Mesothelial cell of epicardium (in vitro differentiated cells): Measurements from ENCODE around the gene NR6A1. TPM values are rescaled to one million over a fixed set of nuclear protein-coding genes. Genes with fewer than 3 reads are reported as not detected.

Source experiments
- DNase-seq, 2 experiments: peaks; one replicate each; pipeline ENCODE4 v3.0.0; 2021; ENCODE audit warnings: low spot score in 2 of 2; ENCODE audit not compliant: unreplicated experiment in 2 of 2
- H3K27ac Mint-ChIP-seq: 2 replicates; pipeline ENCODE4 v1.8.0; 2021; ENCODE audit warnings: mixed read lengths
- H3K27me3 Mint-ChIP-seq: 2 replicates; pipeline ENCODE4 v1.8.0; 2021; ENCODE audit warnings: low read depth, mixed read lengths
- H3K36me3 Mint-ChIP-seq: 2 replicates; pipeline ENCODE4 v1.8.0; 2021; ENCODE audit warnings: mixed read lengths
- H3K4me1 Mint-ChIP-seq: 2 replicates; pipeline ENCODE4 v1.8.0; 2021; ENCODE audit warnings: mixed read lengths
- H3K4me3 Mint-ChIP-seq: 2 replicates; pipeline ENCODE4 v1.8.0; 2021; ENCODE audit warnings: mild to moderate bottlenecking, moderate library complexity, mixed read lengths
- H3K9me3 Mint-ChIP-seq: 2 replicates; pipeline ENCODE4 v1.8.0; 2021; ENCODE audit warnings: mixed read lengths
- total RNA-seq: library from RNA; stranded (reverse); gene quantifications from 3 replicates; pipeline ENCODE4 v1.2.1, GENCODE V29; 2021
- TF ChIP-seq, protein P1 (sequence below): fragments of 200-600 bp; sonication (generic); IDR thresholded peaks from one replicate; pipeline ENCODE4 v1.5.0; 2021; ENCODE audit warnings: antibody characterized with exemption; ENCODE audit not compliant: unreplicated experiment

Gene NR6A1
- total RNA-seq, 1 donor from 2014 or later: 5.9 TPM

DNA sequence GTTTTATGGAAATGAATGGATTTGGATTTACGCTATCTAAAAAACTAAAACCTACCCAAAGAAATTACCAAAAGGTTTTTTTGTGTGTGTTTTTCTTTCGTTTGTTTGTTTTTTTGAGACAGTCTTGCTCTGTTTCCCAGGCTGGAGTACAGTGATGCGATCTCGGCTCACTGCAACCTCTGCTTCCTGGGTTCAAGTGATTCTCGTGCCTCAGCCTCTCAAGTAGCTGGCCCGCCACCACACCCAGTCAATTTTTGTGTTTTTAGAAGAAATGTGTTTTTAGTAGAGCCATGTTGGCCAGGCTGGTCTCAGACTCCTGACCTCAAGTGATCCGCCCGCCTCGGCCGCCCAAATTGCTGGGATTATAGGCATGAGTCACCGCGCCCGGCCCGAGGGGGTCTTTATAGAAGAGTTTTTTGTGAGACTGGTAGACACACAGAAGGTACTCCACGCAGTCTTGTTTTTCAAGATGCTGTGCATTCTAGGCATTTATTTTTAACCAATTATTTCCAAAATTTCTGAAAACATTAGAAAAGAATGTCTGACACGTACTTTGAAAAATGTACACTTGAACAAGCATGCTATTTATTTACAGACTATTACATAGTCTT lies 75.7 kb downstream of the NR6A1 start:
- no peak overlapping the region for H3K4me3 Mint-ChIP-seq
- no peak for DNase-seq
- TF ChIP-seq, protein P1, sequence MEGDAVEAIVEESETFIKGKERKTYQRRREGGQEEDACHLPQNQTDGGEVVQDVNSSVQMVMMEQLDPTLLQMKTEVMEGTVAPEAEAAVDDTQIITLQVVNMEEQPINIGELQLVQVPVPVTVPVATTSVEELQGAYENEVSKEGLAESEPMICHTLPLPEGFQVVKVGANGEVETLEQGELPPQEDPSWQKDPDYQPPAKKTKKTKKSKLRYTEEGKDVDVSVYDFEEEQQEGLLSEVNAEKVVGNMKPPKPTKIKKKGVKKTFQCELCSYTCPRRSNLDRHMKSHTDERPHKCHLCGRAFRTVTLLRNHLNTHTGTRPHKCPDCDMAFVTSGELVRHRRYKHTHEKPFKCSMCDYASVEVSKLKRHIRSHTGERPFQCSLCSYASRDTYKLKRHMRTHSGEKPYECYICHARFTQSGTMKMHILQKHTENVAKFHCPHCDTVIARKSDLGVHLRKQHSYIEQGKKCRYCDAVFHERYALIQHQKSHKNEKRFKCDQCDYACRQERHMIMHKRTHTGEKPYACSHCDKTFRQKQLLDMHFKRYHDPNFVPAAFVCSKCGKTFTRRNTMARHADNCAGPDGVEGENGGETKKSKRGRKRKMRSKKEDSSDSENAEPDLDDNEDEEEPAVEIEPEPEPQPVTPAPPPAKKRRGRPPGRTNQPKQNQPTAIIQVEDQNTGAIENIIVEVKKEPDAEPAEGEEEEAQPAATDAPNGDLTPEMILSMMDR: no peak
- no peaks in the 10 kb centered on the region for H3K27me3 Mint-ChIP-seq
- H3K36me3 Mint-ChIP-seq: peaks cover 13% of the 10 kb centered on the region
- peak overlapping the region; percentile 72 for H3K27ac Mint-ChIP-seq
- H3K9me3 Mint-ChIP-seq: no peaks in the 10 kb centered on the region
- H3K4me1 Mint-ChIP-seq: peaks cover 32% of the 10 kb centered on the region

DNA sequence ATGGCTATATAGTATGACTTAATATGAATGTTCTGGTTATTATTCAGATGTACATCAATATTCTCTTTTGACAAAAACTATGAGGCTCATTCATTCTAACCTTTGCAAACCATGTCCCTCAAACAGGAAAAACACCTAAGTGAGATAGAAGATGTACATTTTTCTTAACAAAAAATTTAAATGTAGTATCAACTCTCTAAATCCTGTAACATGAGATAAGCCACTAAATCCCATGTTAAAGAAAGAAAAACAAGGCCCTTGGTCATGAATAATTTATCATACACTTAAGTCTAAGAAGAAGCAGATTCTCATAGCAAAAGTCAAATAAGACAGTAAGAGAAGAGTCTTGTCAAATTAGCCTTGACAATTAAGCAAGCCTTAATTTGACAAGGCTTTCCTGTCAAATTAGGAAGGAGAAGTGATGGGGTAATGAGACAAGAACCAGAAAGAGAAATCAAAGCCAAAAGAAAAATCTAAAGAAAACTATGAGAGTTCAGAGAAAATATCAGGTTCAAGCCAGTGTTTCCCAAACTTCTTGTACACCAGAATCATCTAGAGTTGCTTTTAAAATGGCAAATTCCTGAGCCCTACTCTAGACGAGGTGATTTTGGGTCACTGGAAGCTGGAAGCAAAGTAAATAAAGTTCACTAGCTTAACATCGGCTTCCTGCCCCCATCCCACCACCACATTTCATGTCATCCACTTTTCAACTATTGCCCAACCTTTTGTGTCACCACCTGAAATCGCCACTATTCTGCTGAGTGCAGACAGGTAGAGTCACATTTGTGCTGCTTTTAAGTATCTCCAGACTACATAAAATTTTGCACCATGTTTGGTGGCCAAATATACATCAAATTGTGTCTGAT lies 76.5 kb downstream of the NR6A1 start:
- no peak for DNase-seq
- Mint-ChIP-seq H3K4me3 (no peak overlapping the region), H3K36me3 (peaks cover 13% of the 10 kb centered on the region), H3K4me1 (peaks cover 32% of the 10 kb centered on the region), H3K27me3 (no peaks in the 10 kb centered on the region), H3K9me3 (no peaks in the 10 kb centered on the region), H3K27ac (peak overlapping the region; percentile 65)
- TF ChIP-seq, protein P1: no peak

DNA sequence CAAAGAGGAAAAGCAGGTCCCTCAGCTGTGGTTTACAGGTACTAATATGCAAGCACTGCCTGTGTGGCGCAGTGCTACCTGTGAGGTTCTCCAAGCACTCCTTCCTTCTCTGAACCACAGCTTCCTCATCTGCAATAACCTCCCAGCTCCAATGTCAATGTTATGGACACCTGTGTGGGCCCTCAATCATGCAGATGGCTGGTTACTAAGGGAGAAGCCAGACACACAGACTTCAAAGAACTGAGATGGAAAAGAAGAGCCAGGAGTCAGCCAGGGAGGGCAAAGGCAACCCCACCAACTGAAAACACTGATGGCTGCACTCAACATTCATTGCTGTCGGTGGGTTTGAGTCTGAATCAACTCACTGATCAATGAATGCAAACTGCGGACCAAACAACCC lies 77.7 kb downstream of the NR6A1 start:
- H3K36me3 Mint-ChIP-seq: peaks cover 13% of the 10 kb centered on the region
- peak overlapping the region; percentile 72 for H3K27ac Mint-ChIP-seq
- H3K4me1 Mint-ChIP-seq: peaks cover 27% of the 10 kb centered on the region
- TF ChIP-seq, protein P1: no peak
- no peak for DNase-seq
- H3K4me3 Mint-ChIP-seq: no peak overlapping the region
- H3K9me3 Mint-ChIP-seq: peaks cover 3% of the 10 kb centered on the region
- H3K27me3 Mint-ChIP-seq: no peaks in the 10 kb centered on the region

DNA sequence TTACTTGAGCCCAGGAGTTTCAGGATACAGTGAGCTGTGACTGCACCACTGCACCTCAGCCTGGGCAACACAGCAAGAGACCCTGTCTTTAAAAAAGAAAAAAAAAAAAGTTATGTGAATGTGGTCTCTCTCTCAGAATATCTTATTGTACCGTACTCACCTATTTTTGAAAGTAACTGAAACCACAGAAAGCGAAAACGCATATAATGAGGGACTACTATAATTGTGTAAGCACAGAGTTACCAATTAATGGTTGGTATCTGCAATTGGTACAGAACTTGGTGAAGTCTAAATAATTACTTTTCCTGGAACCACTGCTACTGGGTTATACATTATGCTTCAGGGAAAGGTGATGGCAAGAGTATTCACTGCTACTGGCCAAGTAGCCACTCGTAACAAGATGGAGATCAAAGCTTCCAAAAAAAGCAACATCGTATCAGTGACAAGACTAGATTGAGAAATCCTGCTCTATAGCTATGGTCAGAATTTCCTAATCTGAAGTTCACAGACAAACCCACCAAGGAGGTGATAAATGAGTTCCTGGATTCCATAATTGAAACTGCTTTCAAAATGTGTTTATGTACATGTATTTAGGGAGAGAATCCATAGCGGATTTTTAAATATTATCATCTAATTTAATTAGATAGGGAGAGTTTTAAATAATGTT lies 82.7 kb downstream of the NR6A1 start:
- H3K4me3 Mint-ChIP-seq: no peak overlapping the region
- peaks cover 6% of the 10 kb centered on the region for H3K9me3 Mint-ChIP-seq
- peaks cover 29% of the 10 kb centered on the region for H3K36me3 Mint-ChIP-seq
- no peak for DNase-seq
- peaks cover 3% of the 10 kb centered on the region for H3K4me1 Mint-ChIP-seq
- TF ChIP-seq, protein P1: no peak
- H3K27me3 Mint-ChIP-seq: no peaks in the 10 kb centered on the region
- H3K27ac Mint-ChIP-seq: no peak overlapping the region

DNA sequence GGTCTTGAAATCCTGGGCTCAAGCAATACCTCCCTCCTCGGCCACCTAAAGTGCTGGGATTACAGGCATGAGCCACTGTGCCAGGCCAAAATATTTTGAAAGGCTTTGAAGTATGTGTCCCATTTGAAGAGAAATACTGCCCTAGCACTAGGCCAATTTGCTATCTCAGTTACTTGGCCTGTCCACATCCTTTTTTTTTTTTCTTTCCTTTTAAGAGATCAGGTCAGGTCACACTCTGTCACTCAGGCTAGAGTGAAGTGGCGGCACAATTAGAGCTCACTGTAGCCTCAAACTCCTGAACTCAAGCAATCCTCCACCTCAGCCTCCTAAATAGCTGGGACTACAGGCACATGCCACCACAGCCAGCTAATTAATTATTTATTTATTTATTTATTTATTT lies 84.2 kb downstream of the NR6A1 start:
- DNase-seq: no peak
- Mint-ChIP-seq H3K27me3 (no peaks in the 10 kb centered on the region), H3K27ac (no peak overlapping the region), H3K9me3 (peaks cover 6% of the 10 kb centered on the region), H3K4me3 (no peak overlapping the region), H3K4me1 (peaks cover 3% of the 10 kb centered on the region), H3K36me3 (peaks cover 33% of the 10 kb centered on the region)
- TF ChIP-seq, protein P1: no peak
